ENCODE data around the gene BOK. TPM values are rescaled to one million over a fixed set of nuclear protein-coding genes. Genes with fewer than 3 reads are reported as not detected.

BOK gene
- total and polyA plus RNA-seq, 2 of the 4 experiments (the other 2 are of a cell fraction) = 13.3 to 34.4 TPM

DNA sequence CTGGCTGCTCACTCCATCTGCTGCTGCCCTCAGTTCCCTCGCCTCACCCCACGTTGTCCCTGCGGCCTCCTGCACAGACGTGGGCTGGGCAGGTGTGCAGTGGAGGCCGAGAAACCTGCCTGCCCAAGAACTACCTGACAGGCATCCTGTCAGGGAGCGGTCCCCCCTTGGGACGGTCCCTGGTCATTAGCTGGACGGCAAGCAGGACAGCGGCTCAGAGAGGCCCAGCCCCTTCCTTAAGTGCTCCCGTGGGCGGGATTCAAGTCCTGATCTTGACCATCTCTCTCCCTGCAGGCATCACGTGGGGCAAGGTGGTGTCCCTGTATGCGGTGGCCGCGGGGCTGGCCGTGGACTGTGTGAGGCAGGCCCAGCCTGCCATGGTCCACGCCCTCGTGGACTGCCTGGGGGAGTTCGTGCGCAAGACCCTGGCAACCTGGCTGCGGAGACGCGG lies 11.3 kb downstream of the BOK start:
- H4K5ac ChIP-seq (ENCODE audit: low read depth, low read length) = no peak overlapping the region
- TF ChIP-seq RAD21 (IDR thresholded peaks at IDR 0.05; ENCODE audit: low read length) (no peak), SMC3 (IDR thresholded peaks at IDR 0.05; ENCODE audit: low read depth, low read length) (no peak), FOS (IDR thresholded peaks at IDR 0.05; ENCODE audit: low read depth, low read length) (no peak), RFX5 (IDR thresholded peaks at IDR 0.05; ENCODE audit: low read depth, low read length) (no peak), MAZ (IDR thresholded peaks at IDR 0.05; ENCODE audit: borderline replicate concordance, low read depth, low read length) (no peak), CEBPB (IDR thresholded peaks at IDR 0.05; ENCODE audit: low read depth, low read length) (no peak), BHLHE40 (IDR thresholded peaks at IDR 0.05; ENCODE audit: low read depth, low read length) (no peak), MAFK (IDR thresholded peaks at IDR 0.05; ENCODE audit: low read depth, low read length) (no peak), POLR2A (IDR thresholded peaks at IDR 0.05; ENCODE audit: low read depth, low read length) (no peak), CHD1 (IDR thresholded peaks at IDR 0.05; ENCODE audit: low read depth, low read length) (no peak), RCOR1 (IDR thresholded peaks at IDR 0.05; ENCODE audit: insufficient replicate concordance, low read length) (no peak), MXI1 (IDR thresholded peaks at IDR 0.05; ENCODE audit: borderline replicate concordance, low read depth, low read length) (no peak), NFE2L2 (IDR thresholded peaks at IDR 0.05; ENCODE audit: low read depth, low read length) (no peak)
- TF ChIP-seq, protein P1, sequence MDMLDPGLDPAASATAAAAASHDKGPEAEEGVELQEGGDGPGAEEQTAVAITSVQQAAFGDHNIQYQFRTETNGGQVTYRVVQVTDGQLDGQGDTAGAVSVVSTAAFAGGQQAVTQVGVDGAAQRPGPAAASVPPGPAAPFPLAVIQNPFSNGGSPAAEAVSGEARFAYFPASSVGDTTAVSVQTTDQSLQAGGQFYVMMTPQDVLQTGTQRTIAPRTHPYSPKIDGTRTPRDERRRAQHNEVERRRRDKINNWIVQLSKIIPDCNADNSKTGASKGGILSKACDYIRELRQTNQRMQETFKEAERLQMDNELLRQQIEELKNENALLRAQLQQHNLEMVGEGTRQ (IDR thresholded peaks at IDR 0.05; ENCODE audit: low read depth, low read length) = no peak
- TF ChIP-seq, protein P2, sequence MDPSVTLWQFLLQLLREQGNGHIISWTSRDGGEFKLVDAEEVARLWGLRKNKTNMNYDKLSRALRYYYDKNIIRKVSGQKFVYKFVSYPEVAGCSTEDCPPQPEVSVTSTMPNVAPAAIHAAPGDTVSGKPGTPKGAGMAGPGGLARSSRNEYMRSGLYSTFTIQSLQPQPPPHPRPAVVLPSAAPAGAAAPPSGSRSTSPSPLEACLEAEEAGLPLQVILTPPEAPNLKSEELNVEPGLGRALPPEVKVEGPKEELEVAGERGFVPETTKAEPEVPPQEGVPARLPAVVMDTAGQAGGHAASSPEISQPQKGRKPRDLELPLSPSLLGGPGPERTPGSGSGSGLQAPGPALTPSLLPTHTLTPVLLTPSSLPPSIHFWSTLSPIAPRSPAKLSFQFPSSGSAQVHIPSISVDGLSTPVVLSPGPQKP (IDR thresholded peaks at IDR 0.05; ENCODE audit: borderline replicate concordance, low read depth, low read length) = no peak
- TF ChIP-seq, protein P3, sequence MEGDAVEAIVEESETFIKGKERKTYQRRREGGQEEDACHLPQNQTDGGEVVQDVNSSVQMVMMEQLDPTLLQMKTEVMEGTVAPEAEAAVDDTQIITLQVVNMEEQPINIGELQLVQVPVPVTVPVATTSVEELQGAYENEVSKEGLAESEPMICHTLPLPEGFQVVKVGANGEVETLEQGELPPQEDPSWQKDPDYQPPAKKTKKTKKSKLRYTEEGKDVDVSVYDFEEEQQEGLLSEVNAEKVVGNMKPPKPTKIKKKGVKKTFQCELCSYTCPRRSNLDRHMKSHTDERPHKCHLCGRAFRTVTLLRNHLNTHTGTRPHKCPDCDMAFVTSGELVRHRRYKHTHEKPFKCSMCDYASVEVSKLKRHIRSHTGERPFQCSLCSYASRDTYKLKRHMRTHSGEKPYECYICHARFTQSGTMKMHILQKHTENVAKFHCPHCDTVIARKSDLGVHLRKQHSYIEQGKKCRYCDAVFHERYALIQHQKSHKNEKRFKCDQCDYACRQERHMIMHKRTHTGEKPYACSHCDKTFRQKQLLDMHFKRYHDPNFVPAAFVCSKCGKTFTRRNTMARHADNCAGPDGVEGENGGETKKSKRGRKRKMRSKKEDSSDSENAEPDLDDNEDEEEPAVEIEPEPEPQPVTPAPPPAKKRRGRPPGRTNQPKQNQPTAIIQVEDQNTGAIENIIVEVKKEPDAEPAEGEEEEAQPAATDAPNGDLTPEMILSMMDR (conservative IDR thresholded peaks at IDR 0.05; ENCODE audit: low read depth, low read length) = no peak
- peaks cover 29% of the 10 kb centered on the region for H3K36me3 ChIP-seq (ENCODE audit: control insufficient read depth, insufficient read depth, low read length)
- intact Hi-C loops (cut with micrococcal nuclease) = no loop called here
- no peak overlapping the region for H3K23ac ChIP-seq (ENCODE audit: low read depth, low read length)
- 95% methylated on average over 6 of the region's 23 CpGs; no CpG with 5 or more reads in 1 of the 2 experiments for WGBS, 2 experiments (ENCODE audit: extremely low coverage in 2 of 2, insufficient read length in 1 of 2)
- in situ Hi-C loops (cut with MboI; ENCODE audit: low sequenced_read_pairs) = no loop called here
- dilution Hi-C loops (cut with HindIII; ENCODE audit: low sequenced_read_pairs, unreplicated experiment) = no loop called here
- no peak overlapping the region for H3K9ac ChIP-seq (ENCODE audit: low read depth, low read length)
- H3K4me3 ChIP-seq (ENCODE audit: insufficient read depth, low read depth, low read length) = no peak overlapping the region
- no peak overlapping the region for H2BK5ac ChIP-seq (ENCODE audit: low read depth, low read length, poor library complexity, severe bottlenecking)
- H2AK5ac ChIP-seq (ENCODE audit: low read depth, low read length) = no peak overlapping the region
- no peaks in the 10 kb centered on the region for H3K9me3 ChIP-seq (ENCODE audit: control insufficient read depth, insufficient read depth, low read length)
- H2AFZ ChIP-seq (replicated peaks; ENCODE audit: low read length, poor library complexity) = no peak overlapping the region
- ATAC-seq (ENCODE audit: low read depth) (no peak), DNase-seq (no peak)
- H3K27ac ChIP-seq (ENCODE audit: insufficient read depth, low read length) = no peak overlapping the region
- peaks cover 27% of the 10 kb centered on the region for H4K20me1 ChIP-seq (ENCODE audit: insufficient read depth, low read length)
- H3K4me1 ChIP-seq (ENCODE audit: control insufficient read depth, insufficient read depth, low read length) = no peaks in the 10 kb centered on the region
- no peaks in the 10 kb centered on the region for H3K27me3 ChIP-seq (ENCODE audit: control insufficient read depth, insufficient read depth, low read length)
- no TSS peak for BruUV-seq (replicated peaks)
- H2BK20ac ChIP-seq (ENCODE audit: low read depth, low read length) = no peak overlapping the region
- H2AK9ac ChIP-seq (replicated peaks; ENCODE audit: low read depth, low read length, poor library complexity) = no peak overlapping the region
- no peak overlapping the region for H2BK120ac ChIP-seq (ENCODE audit: low read depth, low read length)
- POLR2A ChIA-PET (ENCODE audit: unreplicated experiment) = no interaction called here
- no peak overlapping the region for H2BK15ac ChIP-seq (ENCODE audit: low read depth, low read length)
- no peak overlapping the region for H3K18ac ChIP-seq (ENCODE audit: low read depth, low read length)
- no peak overlapping the region for H3K4me2 ChIP-seq (ENCODE audit: low read depth, low read length)
- no peak overlapping the region for H4K8ac ChIP-seq (ENCODE audit: low read depth in 2 of 2, low read length in 2 of 2)
- H3K14ac ChIP-seq (replicated peaks; ENCODE audit: low read depth, low read length) = no peak overlapping the region
- CTCF ChIA-PET = no interaction called here
- H3K56ac ChIP-seq (ENCODE audit: extremely low read depth, insufficient read depth, low read length) = no peak overlapping the region
- H3K9me1 ChIP-seq (ENCODE audit: insufficient read depth, low read length) = peaks cover 4% of the 10 kb centered on the region; the same call in 1 of the 2 replicates
- no peak overlapping the region for H3K4ac ChIP-seq (ENCODE audit: low read depth, low read length)
- H3K79me1 ChIP-seq (ENCODE audit: low read depth in 1 of 2, low read length in 2 of 2) = peaks cover 0 to 19% of the 10 kb centered on the region in 2 experiments; a peak in 1 of 4 replicates
- H4K91ac ChIP-seq (ENCODE audit: insufficient read depth, low read depth, low read length) = no peak overlapping the region
